CD4-positive, alpha-beta T cell treated with Interleukin-6 at 100 ng/mL for 8 hours (primary cell): ENCODE data around the gene ARMH2.
A peak's percentile ranks its signal among the peaks of the same experiment; 100 is the strongest.
"Not testable (repeated sequence)": the region's sequence is repeated elsewhere in the genome, so short reads cannot be mapped to it uniquely, and the experiment has no call there.

ENCODE experiments used
- DNase-seq: peaks from one replicate; pipeline ENCODE4 v3.0.0-alpha.2; 2020; ENCODE audit warnings: mixed read lengths, low spot score

ARMH2 gene

GRCh38 chr6:24818346-24818745 is 19.6 kb upstream of the ARMH2 start:
- no peak for DNase-seq

- DNase-seq = no peak
Observed at GRCh38 chr6:24809728-24810127, 11.0 kb upstream of the ARMH2 start.

GRCh38 chr6:24807584-24807983 is 8.9 kb upstream of the ARMH2 start:
- no peak for DNase-seq

- DNase-seq = no peak
Observed at GRCh38 chr6:24802271-24803059, 3.7 kb upstream of the ARMH2 start.

GRCh38 chr6:24799541-24799915 is 811 bp upstream of the ARMH2 start:
- no peak for DNase-seq

GRCh38 chr6:24797596-24798216 is 1.0 kb downstream of the ARMH2 start:
- DNase-seq = no peak

- no peak for DNase-seq
Observed at GRCh38 chr6:24796616-24797290, 2.0 kb downstream of the ARMH2 start.

- no peak for DNase-seq
Observed at GRCh38 chr6:24795106-24795505, 3.6 kb downstream of the ARMH2 start.

GRCh38 chr6:24788031-24788665 is 10.6 kb downstream of the ARMH2 start:
- no peak for DNase-seq

- no peak for DNase-seq
Observed at GRCh38 chr6:24780206-24780605, 18.5 kb downstream of the ARMH2 start.

GRCh38 chr6:24779416-24780016 is 19.2 kb downstream of the ARMH2 start:
- no peak for DNase-seq

- no peak for DNase-seq
Observed at GRCh38 chr6:24778878-24779277, 19.8 kb downstream of the ARMH2 start.

- no peak for DNase-seq
Observed at GRCh38 chr6:24778121-24778520, 20.6 kb downstream of the ARMH2 start.

GRCh38 chr6:24777227-24777626 is 21.5 kb downstream of the ARMH2 start:
- no peak for DNase-seq

- no peak for DNase-seq
Observed at GRCh38 chr6:24775520-24776058, 23.1 kb downstream of the ARMH2 start.

- peak; percentile 96 for DNase-seq
Observed at GRCh38 chr6:24774696-24775519, 23.8 kb downstream of the ARMH2 start, which contains the start of gene GMNN. Gene GMNN, plus strand, starts transcription at chr6:24774937. Its CDS starts 2,310 bp downstream, at chr6:24777247.

- no peak for DNase-seq
Observed at GRCh38 chr6:24768361-24768760, 30.4 kb downstream of the ARMH2 start.

- DNase-seq = peak; percentile 31
Observed at GRCh38 chr6:24766680-24767462, 31.8 kb downstream of the ARMH2 start.

GRCh38 chr6:24765968-24766367 is 32.7 kb downstream of the ARMH2 start:
- not testable (repeated sequence) for DNase-seq
